ENCODE measurements around the gene QSOX1. TPM values are rescaled to one million over a fixed set of nuclear protein-coding genes. Genes with fewer than 3 reads are reported as not detected.
A peak's percentile ranks its signal among the peaks of the same experiment; 100 is the strongest.

The QSOX1 gene
- total and polyA plus RNA-seq, 9 of the 15 experiments (the other 6 are each of a cell fraction or from before 2014, with no cell fraction given) = 4.0 to 53.1 (median 15.0) TPM

- FAIRE-seq (no peak), DNase-seq (ENCODE audit: extremely low read depth in 1 of 4, low spot score in 3 of 4) (no peak), ATAC-seq (no peak)
- H3K27ac ChIP-seq (ENCODE audit: extremely low read depth, low read depth, low read length) = no peak overlapping the region
- no peaks in the 10 kb centered on the region; the same call in 1 of the 2 replicates for H4K20me1 ChIP-seq (replicated peaks; ENCODE audit: control insufficient read depth, insufficient read depth, low read length)
- H3K9me1 ChIP-seq (ENCODE audit: control insufficient read depth, insufficient read depth, low read length) = no peaks in the 10 kb centered on the region
- H2AFZ ChIP-seq (ENCODE audit: low read depth, low read length) = no peak overlapping the region
- peaks cover 0 to 36% of the 10 kb centered on the region in 2 experiments; a peak in 2 of 5 replicates for H3K4me1 ChIP-seq (replicated peaks in 1 of 2; ENCODE audit: control insufficient read depth in 2 of 2, insufficient read depth in 2 of 2, low read length in 2 of 2)
- no TSS peak for BruUV-seq (replicated peaks)
- in situ Hi-C loops (cut with MboI) = no loop called here
- H3K4me2 ChIP-seq (ENCODE audit: insufficient read depth, low read length) = no peak overlapping the region
- intact Hi-C loops (cut with micrococcal nuclease) = no loop called here
- no peaks in the 10 kb centered on the region for H3K27me3 ChIP-seq (ENCODE audit: control insufficient read depth in 2 of 2, insufficient read depth in 2 of 2, low read length in 2 of 2)
- ChIA-PET POLR2A (interaction anchor here (0.7 kb wide), 1 partner anchor 205 kb away, joined by 3 read pairs; no protein-coding TSS in a partner anchor), CTCF (ENCODE audit: low intra/inter-chr PET ratio) (no interaction called here)
- TF ChIP-seq ZNF140 (CRISPR knock-in tag; IDR thresholded peaks at IDR 0.05) = no peak
- TF ChIP-seq JUND (IDR thresholded peaks at IDR 0.05; ENCODE audit: borderline replicate concordance, low read depth, low read length) = no peak
- TF ChIP-seq JUND (tag; IDR thresholded peaks at IDR 0.05; ENCODE audit: borderline replicate concordance, low read depth, low read length) = no peak
- no peak for TF ChIP-seq ZNF57 (CRISPR knock-in tag; IDR thresholded peaks at IDR 0.05)
- TF ChIP-seq RBM15 (IDR thresholded peaks at IDR 0.05; ENCODE audit: insufficient read depth, low read length) = no peak
- no peak for TF ChIP-seq DEAF1 (CRISPR knock-in tag; IDR thresholded peaks at IDR 0.05)
- no peak overlapping the region for H3K4me3 ChIP-seq
- no peaks in the 10 kb centered on the region for H3K9me3 ChIP-seq (replicated peaks; ENCODE audit: control insufficient read depth, insufficient read depth, low read depth, low read length)
- 88% methylated on average over 14 of the region's 14 CpGs for WGBS (ENCODE audit: insufficient coverage, low coverage, missing lambda C conversion rate)
- 0 out of 4 replicates have a peak overlapping the region, but pooled peaks of 1 of the 2 experiments have one; percentile 6 for H3K9ac ChIP-seq (ENCODE audit: insufficient read depth in 1 of 2, low read depth in 2 of 2, low read length in 2 of 2)
- H3K36me3 ChIP-seq (ENCODE audit: control insufficient read depth, insufficient read depth, low read length) = peaks cover 3% of the 10 kb centered on the region; the same call in 2 of the 3 replicates
- H3K79me2 ChIP-seq (ENCODE audit: control insufficient read depth, insufficient read depth, low read length) = no peaks in the 10 kb centered on the region
These were observed 39.4 kb downstream of the QSOX1 start for GRCh38 chr1:180194048-180194425.

Data from K562 (cell line).